NCI-H146 treated with DMSO at 0.1 percent for 48 hours (cell line): ENCODE results near the gene CDKN2A.
A peak's percentile ranks its signal among the peaks of the same experiment; 100 is the strongest.
"Not testable (repeated sequence)": the region's sequence is repeated elsewhere in the genome, so short reads cannot be mapped to it uniquely, and the experiment has no call there.

Experiments used
- DNase-seq: peaks from one replicate; lab custom pipeline; 2025; ENCODE audit not compliant: unreplicated experiment; lab: John Stamatoyannopoulos, UW

CDKN2A gene

DNA sequence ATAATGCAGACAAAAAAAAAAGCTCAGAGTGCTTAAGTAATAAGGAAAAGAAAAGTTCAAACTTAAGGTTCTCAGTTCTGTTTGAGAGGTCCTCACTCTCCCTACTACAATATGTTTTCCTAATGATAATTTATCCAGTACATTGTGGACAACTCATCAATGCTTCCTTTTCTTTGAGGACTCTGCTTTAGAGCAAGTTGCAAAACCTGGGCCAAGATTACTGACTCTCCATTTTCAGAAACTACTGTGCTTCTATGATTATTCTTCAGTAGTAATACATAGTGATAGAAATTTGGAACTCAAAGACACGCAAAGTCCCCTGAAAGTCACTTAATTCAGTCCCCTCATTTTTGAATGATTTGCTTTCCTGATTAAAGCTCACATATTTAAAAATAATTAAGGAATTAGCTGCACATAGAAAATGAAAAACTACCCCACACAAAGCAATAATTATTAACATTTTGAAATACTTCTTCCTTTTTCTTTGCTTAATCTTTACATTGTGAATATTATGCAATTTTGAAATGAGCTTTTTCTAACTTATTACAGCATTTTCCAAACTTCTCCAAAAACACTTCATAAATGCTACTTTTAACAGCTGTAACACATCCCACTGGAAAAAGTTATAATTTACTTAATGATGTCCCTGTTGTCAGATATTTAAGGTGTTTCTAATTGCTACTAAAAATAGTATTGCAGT lies 11.2 kb downstream of the CDKN2A start:
- no peak for DNase-seq

DNA sequence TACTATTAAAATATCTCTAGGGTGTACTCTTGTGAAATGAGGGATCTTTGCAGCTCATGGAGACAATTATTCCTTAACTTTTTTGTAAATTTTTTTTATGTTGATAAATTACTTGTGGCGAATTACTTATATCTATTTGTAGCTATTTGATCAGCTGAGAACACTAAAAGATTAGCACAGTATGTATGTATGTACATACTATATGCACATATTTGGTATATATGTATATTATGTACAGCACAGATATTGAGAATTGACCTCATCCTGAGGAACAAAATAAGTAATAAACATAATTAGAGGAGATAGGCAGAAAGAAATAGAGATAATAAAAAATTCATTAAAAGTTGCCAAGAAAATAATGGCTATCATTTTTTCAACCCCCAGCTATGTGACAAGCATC lies 11.8 kb downstream of the CDKN2A start:
- DNase-seq = no peak

DNA sequence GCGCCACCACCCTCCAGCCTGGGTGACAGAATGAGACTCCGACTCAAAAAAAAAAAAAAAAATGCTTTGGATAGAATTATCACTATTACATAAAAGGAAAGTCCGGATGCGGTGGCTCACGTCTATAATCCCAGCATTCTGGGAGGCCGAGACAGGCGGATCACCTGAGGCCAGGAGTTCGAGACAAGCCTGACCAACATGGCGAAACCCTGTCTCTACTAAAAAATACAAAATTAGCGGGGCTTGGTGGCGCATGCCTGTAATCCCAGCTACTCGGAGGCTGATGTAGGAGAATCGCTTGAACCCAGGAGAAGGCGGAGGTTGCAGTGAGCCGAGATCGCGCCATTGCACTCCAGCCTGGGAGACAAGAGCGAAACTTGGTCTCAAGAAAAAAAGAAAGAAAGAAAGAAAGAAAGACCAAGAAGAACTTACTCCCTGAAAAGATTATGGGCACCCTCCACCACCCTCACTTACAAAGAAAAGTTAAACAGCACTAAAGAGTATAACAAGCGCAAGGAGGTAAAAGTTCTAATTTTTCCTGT lies 17.8 kb downstream of the CDKN2A start:
- DNase-seq = no peak

DNA sequence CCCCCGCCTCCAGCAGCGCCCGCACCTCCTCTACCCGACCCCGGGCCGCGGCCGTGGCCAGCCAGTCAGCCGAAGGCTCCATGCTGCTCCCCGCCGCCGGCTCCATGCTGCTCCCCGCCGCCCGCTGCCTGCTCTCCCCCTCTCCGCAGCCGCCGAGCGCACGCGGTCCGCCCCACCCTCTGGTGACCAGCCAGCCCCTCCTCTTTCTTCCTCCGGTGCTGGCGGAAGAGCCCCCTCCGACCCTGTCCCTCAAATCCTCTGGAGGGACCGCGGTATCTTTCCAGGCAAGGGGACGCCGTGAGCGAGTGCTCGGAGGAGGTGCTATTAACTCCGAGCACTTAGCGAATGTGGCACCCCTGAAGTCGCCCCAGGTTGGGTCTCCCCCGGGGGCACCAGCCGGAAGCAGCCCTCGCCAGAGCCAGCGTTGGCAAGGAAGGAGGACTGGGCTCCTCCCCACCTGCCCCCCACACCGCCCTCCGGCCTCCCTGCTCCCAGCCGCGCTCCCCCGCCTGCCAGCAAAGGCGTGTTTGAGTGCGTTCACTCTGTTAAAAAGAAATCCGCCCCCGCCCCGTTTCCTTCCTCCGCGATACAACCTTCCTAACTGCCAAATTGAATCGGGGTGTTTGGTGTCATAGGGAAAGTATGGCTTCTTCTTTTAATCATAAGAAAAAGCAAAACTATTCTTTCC lies 19.3 kb downstream of the CDKN2A start:
- peak; percentile 95 for DNase-seq

DNA sequence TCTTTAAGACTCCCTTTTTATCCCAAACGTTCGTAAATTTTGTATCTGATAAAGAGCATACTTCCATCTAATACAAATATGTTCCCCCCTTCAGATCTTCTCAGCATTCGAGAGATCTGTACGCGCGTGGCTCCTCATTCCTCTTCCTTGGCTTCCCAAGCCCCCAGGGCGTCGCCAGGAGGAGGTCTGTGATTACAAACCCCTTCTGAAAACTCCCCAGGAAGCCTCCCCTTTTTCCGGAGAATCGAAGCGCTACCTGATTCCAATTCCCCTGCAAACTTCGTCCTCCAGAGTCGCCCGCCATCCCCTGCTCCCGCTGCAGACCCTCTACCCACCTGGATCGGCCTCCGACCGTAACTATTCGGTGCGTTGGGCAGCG lies 19.9 kb downstream of the CDKN2A start:
- peak; percentile 82 for DNase-seq

DNA sequence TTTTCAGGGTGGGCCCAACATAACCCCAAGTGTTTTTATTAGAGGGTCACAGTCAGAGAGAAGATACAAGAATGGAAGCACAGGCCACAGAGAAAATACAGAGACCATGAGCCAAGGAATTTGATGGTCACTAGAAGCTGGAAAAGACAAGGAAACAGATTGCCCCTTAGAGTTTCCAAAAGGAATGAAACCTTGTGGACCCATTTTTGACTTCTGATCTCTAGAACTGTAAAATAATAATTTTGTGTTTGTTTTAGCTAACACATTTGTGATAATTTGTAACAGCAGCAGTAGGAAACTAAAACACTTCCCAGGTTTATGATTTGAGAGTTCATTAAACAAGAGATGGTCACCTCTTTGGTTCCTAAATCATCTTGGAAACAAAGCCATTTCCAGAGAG lies 21.8 kb downstream of the CDKN2A start:
- DNase-seq = no peak

DNA sequence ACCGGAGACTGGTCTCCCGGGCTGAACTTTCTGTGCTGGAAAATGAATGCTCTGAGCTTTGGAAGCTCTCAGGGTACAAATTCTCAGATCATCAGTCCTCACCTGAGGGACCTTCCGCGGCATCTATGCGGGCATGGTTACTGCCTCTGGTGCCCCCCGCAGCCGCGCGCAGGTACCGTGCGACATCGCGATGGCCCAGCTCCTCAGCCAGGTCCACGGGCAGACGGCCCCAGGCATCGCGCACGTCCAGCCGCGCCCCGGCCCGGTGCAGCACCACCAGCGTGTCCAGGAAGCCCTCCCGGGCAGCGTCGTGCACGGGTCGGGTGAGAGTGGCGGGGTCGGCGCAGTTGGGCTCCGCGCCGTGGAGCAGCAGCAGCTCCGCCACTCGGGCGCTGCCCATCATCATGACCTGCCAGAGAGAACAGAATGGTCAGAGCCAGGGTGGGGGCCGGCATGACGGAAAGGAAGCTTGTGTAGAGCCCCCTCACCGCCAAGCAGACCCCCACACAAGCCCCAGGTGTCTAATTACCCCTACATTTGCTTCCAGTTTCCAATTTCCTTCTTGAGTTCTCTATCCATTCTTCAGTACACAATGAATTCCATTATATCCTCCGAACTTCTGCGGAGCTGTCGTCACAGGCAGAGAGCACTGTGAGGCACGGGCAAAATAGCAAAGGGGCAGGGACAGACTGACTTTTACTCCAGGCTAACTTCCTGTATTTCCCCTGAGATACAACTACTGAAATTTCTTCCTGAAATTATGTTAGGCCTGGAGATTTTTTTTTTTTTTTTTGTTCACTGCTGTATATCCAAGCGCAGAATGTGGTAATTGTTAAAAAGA lies 23.2 kb downstream of the CDKN2A start:
- no peak for DNase-seq

DNA sequence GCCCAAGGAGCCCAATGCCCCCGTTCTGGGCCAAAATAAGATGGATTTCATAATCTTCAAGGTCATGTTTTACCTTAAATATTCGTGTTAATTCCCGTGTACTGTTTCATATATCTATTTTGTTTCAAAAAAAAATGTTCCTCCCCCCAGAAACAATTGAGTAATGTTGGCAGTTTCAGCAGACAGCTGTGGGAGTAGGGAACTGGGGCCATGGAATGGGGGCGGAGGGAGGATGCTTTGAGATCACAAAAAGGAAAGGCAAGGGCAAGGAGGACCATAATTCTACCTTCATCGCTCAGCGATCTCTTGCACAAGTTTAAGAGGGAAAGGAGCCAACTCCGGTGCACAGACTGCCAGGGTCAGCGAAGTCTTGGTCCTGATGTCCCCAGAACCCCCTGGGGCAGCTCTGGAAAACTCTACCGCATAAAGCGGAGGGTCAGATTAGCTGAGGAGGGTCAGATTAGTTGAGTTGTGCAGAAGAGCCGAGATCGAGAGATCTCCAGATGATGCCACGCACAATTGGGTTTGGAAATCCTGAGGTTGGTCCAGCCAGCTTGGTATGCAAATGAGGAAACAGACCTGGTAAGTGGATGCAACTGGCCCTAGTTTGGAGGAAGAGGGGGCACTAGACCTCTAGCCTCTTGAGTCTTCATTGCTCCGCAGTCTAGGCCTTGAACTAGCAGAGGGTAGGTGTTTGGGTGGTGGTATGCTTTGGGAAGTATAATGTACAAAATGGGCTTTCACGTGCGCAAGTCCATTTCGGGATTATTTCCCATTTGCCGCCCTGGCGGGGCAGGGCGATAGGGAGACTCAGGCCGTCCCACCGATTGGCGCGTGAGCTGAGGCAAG lies 24.0 kb downstream of the CDKN2A start:
- no peak for DNase-seq

DNA sequence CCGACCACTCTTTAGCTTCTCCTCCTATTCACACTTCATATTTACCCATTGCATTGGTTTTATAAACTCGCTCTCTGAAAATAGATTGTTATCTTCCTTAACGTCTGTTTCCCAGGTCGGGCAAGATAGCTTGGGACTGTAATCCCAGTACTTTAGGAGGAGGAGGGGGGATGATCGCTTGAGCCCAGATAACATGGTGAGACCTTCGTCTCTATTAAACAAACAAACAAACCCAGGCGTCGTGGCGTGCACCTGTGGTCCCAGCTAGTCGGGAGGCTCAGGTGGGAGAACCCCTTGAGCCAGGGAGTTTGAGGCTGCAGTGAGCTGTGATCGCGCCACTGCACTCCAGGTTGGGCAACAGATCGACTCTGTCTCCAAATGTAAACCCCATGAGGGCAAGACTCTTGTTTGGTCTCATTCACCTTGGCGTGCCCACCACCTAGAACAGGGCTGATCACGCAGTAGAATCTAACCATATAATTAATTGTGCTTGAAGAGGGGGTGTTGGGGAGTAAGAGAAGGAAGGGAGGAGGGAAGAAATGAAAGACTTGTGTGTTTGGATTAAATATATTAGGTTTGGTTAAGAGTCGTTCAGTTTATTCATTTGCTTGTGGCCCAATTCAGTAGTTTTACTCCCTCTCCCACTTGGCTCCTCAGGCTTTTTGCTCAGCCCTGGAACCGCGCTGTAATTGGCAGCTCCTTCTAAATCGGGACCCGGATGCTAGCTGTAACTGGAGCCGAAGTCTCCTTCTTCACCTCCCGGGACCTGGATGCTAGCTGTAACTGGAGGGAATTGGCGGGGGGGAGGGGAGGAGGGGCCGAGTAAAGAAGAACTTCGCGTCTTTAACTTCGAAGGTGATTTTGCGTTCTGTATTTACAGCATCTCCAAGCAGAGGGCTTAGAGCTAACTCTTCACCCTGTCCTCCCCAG lies 24.9 kb downstream of the CDKN2A start:
- DNase-seq = no peak

DNA sequence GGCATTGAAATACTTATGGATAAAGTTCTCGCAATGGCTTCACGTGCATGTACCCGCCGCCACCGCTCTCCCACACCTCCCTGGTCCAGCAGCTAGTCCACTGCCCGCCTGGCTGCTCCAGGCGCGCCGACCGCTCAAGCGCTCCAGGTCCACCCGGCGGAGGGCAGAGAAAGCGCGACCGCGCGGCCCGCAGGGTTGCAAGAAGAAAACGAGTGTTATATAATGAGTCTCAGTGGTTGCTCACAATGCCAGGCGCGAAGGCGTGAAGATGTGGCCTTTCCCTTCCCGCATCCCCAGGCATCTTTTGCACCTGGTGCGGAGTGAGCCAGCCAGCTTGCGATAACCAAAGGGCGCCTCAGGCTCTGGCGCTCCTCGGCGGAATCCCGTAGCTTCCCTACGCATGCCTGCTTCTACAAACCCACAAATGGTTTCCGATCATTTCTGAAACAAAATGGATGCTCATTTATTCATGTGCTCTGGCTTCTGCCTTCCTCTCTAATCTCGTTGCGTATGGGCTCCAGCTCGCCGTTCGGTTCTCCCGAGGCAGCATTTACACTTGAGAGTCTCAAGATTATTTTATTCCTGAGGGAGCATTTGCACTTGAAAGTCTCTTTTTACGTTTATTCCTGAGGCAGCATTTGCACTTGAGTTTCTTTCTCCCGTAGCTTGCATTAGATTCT lies 25.7 kb downstream of the CDKN2A start:
- no peak for DNase-seq

DNA sequence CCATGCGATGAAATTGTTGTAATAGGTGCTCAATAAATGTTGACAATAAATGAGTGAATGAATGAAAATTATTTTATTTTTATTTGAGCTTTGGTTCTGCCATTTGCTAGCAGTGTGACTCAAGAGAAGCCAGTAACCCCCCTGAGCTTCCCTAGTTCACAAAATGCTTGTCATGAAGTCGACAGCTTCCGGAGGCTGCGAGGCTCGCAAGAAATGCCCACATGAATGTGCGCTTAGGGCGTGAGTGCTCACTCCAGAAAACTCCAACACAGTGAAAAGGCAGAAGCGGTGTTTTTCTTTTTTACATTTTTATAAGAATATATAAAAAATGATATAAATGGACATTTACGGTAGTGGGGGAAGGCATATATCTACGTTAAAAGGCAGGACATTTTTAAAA lies 26.5 kb downstream of the CDKN2A start:
- no peak for DNase-seq

DNA sequence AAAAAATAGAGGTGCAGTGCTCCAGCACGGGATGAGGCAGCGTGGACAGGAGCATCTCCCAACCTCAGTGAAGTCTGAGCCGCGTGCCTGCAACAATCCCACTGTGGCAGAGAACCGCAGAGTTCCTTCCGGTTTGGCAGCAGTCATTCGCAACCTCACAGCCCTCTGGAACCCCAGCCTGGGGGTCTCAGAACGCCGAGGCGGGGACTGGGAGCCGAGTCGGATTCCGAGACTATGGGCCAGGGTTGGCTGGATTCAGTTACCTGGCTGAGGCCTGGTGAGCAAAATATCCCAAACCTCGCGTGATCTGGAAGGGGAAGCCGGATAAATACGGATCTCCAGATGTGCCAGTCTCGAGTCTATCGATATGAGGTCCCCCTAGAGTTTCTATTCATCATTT lies 27.0 kb downstream of the CDKN2A start:
- no peak for DNase-seq

DNA sequence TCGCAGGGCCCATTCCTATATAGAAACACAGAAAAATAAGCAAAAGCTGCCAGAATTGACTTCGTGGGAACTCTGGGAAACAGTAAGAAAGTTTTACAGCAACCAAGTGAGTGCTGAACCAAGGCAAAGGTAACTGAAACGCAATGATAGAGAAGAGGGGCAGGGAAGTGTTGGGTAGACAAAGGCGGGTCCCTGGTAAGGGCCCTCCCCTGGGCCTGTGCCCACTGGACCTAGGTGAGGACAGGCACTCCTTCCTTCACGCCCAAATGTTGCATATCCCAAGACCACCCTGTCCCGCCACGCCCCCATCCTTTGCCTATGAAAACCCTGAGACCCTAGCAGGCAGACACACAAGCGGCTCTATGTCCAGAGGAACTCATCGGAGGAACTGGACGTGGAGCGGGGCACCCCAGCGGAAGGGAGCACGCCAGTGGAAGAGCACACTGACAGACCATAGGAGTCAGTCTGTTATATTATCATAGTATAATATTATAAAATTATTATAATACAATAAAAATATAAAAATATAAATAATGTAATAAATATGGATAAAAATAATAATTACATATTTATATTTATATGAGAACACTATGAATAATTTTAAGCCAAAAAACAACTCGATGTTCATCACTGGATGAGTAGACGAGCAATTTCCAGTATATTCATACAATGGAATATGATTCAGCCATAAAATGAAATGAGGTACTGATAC lies 27.9 kb downstream of the CDKN2A start:
- DNase-seq = no peak

DNA sequence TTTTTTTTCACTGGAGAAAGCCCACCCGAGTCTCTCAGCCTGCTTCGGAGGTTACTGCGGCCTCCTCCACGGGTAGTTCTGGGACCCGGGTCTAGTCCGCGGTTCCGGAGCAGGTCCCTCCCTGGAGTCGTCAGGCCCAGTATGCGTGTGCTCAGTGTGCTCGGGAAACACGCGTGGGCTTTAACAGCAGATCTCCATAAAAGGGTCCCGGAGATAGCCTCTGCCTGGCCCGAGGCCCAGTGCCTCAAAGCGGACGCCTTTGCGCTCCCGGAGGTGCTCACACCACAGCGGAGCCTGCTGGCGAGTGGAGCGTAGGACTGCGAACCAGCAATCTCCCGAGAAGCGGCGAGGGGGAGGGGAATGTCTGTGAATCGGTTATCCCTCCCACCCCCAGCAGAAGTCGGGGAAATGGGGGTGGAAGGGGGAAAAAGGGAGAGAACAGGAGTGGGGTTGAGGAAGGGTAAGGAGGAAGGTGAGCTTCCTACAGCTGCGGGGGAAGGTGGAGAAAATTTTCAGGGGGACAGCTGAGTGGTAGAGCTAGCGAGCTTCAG lies 28.7 kb downstream of the CDKN2A start:
- DNase-seq = no peak

DNA sequence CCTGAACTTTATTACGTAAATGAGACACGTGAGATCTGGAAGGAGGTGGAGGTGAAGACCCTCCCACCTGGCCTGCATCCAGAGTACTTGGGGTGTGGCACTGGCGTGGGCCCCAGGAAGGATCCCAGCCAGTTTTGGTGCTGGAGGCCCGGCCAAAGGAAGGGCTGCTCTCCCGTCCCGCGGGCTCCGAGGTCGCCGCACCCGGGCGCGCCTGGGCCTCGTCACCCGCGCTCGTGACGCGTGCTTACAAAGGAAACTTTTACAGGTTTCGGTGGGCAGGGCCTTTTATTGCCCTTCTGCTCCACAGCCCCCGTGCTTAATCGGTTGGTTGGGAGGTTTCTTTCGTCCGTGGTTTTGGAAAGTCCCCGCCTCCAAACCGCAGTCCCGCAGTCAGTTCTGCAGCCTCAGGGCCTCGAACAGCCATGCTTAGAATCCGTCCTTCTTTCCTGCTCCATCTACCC lies 29.2 kb downstream of the CDKN2A start:
- no peak for DNase-seq

DNA sequence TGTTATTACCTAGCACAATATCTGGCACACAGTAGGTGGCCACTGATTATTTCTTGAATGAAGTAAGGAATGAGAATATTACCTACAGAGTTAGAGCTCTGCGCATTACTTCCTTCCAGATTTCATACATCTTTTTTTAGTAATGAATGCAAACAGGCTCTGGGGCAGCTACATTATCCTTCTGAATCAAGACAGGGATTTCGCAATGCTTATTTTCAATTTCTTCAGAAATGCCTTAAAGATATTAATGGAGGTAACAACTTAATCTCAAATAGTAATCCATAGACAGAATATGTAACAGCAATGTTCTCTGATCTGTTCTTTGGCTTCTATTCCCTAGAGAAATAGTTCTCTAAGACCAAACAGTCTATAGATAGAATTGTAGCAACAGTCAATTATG lies 32.6 kb downstream of the CDKN2A start:
- no peak for DNase-seq

DNA sequence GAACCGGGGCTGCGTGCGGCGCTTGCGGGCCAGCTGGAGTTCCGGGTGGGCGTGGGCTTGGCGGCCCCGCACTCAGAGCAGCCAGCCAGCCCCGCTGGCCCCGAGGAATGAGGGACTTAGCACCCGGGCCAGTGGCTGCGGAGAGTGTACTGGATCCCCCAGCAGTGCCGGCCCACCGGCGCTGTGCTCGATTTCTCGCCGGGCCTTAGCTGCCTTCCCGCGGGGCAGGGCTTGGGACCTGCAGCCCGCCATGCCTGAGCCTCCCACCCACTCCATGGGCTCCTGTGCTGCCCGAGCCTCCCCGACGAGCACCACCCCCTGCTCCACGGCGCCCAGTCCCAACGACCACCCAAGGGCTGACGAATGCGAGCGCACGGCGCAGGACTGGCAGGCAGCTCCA lies 34.9 kb downstream of the CDKN2A start:
- DNase-seq = not testable (repeated sequence)

DNA sequence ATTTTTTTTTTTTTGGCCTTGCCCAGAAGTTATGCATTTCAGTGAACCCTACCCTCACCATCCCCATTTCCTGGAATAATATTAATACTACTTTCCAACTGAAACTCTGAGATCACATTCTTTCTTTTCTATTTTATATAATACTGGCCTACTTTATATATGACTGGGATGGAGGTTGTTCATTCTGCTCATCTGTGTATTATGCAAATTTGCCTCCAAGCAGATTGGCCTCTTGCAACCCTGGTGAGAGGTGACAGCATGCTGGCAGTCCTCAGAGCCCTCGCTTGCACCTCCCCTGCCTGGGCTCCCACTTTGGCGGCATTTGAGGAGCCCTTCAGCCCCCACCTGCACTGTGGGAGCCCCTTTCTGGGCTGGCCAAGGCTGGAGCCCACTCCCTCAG lies 35.4 kb downstream of the CDKN2A start:
- no peak for DNase-seq
